Activated CD4-positive, alpha-beta T cell treated with anti-CD3 and anti-CD28 coated beads, Interleukin-2, amount 10 ng/mL, durations not matched to agents 24 days and 14 days (primary cell): ENCODE data around the gene SPATA31D1. TPM values are rescaled to one million over a fixed set of nuclear protein-coding genes. Genes with fewer than 3 reads are reported as not detected.

Experiments used
- DNase-seq: peaks from one replicate; pipeline ENCODE4 v3.0.0; 2022
- H3K27ac Mint-ChIP-seq: one replicate; pipeline ENCODE4 v1.8.0; 2022; ENCODE audit warnings: mild to moderate bottlenecking, mixed read lengths
- H3K27me3 Mint-ChIP-seq: one replicate; pipeline ENCODE4 v1.8.0; 2022; ENCODE audit warnings: mixed read lengths
- H3K36me3 Mint-ChIP-seq: one replicate; pipeline ENCODE4 v1.8.0; 2022; ENCODE audit warnings: low read depth, mild to moderate bottlenecking, mixed read lengths
- H3K4me1 Mint-ChIP-seq: one replicate; pipeline ENCODE4 v1.8.0; 2021; ENCODE audit warnings: mixed read lengths
- H3K4me3 Mint-ChIP-seq: one replicate; pipeline ENCODE4 v1.8.0; 2022; ENCODE audit warnings: mild to moderate bottlenecking, moderate library complexity, mixed read lengths
- H3K9me3 Mint-ChIP-seq: one replicate; pipeline ENCODE4 v1.8.0; 2021; ENCODE audit warnings: mixed read lengths
- intact Hi-C: fragments of 100-400 bp; cut with micrococcal nuclease; formaldehyde crosslinking; loops from one replicate; pipeline ENCODE4 v1.15.1; 2023
- total RNA-seq: library from RNA; stranded (reverse); gene quantifications from 2 replicates; pipeline ENCODE4 v1.2.3, GENCODE V29; 2022

The SPATA31D1 gene
- total RNA-seq, 1 donor from 2014 or later = not detected

GRCh38 chr9:82036086-82036485 is 47.5 kb downstream of the SPATA31D1 start:
- Mint-ChIP-seq H3K27ac (no peak overlapping the region), H3K9me3 (no peaks in the 10 kb centered on the region), H3K4me3 (no peak overlapping the region), H3K36me3 (no peaks in the 10 kb centered on the region), H3K4me1 (no peaks in the 10 kb centered on the region), H3K27me3 (no peaks in the 10 kb centered on the region)
- no peak for DNase-seq
- intact Hi-C loops = no loop called here

- DNase-seq = no peak
- Mint-ChIP-seq H3K27me3 (no peaks in the 10 kb centered on the region), H3K9me3 (no peaks in the 10 kb centered on the region), H3K4me1 (no peaks in the 10 kb centered on the region), H3K4me3 (no peak overlapping the region), H3K27ac (no peak overlapping the region), H3K36me3 (no peaks in the 10 kb centered on the region)
- intact Hi-C loops = no loop called here
Observed at GRCh38 chr9:82037126-82037525, 48.6 kb downstream of the SPATA31D1 start.

DNA sequence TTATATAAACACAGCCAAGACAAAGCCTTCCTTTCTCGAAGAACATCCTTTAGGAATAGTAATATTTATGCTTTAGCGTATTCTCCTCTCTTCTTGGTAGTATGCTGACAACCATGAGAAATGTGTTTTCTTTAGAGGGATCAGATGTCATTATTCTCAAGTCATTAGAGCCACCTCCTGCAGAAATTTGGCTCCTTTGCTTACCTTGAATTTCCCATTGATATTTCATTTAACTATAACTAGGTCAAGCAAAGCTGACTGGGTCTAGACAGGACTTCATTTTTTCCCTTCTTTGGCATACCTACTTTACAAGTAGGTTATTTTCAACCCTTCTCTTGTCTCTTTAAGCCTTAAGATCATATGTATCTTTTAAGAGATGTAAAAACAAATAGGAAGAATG is 50.3 kb downstream of the SPATA31D1 start:
- H3K4me1 Mint-ChIP-seq = no peaks in the 10 kb centered on the region
- intact Hi-C loops = no loop called here

More for the DNA sequence above, 50.3 kb downstream of the SPATA31D1 start:
- no peaks in the 10 kb centered on the region for H3K27me3 Mint-ChIP-seq
- no peak overlapping the region for H3K4me3 Mint-ChIP-seq
- H3K9me3 Mint-ChIP-seq = no peaks in the 10 kb centered on the region
- H3K27ac Mint-ChIP-seq = no peak overlapping the region
- DNase-seq = no peak
- H3K36me3 Mint-ChIP-seq = no peaks in the 10 kb centered on the region

Other genes starting within 250 kb of the SPATA31D1 start
- not detected in 2 replicates for gene SPATA31D4, start 60.3 kb upstream of the SPATA31D1 start, total RNA-seq
- gene SPATA31D3, start 45.3 kb upstream of the SPATA31D1 start, total RNA-seq = not detected in 2 replicates